HepG2 (cell line): ENCODE results near the gene TP53I3. TPM values are rescaled to one million over a fixed set of nuclear protein-coding genes. Genes with fewer than 3 reads are reported as not detected.
A peak's percentile ranks its signal among the peaks of the same experiment; 100 is the strongest.

Experiments
- AHR ChIP-seq: IDR thresholded peaks from 2 replicates; pipeline ENCODE4 v1.6.1; 2018; ENCODE audit warnings: missing genetic modification reagents, missing compliant biosample characterization
- ATF1 ChIP-seq: IDR thresholded peaks from 2 replicates; pipeline ENCODE4 v1.6.1; 2016; ENCODE audit warnings: mild to moderate bottlenecking, control low read depth
- FOXO1 ChIP-seq: sonication (generic); formaldehyde crosslinking; IDR thresholded peaks from 2 replicates; pipeline ENCODE4 v1.4.0; 2020; ENCODE audit warnings: missing genetic modification reagents
- KDM3A ChIP-seq: IDR thresholded peaks from 2 replicates; pipeline ENCODE4 v1.6.1; 2018; ENCODE audit warnings: low read depth, missing compliant biosample characterization
- KDM4B ChIP-seq: sonication (generic); formaldehyde crosslinking; IDR thresholded peaks from 2 replicates; pipeline ENCODE4 v1.4.0; 2020; ENCODE audit warnings: missing genetic modification reagents
- MTA1 ChIP-seq: sonication (generic); formaldehyde crosslinking; IDR thresholded peaks from 2 replicates; pipeline ENCODE4 v1.4.0; 2020; ENCODE audit warnings: missing genetic modification reagents, mild to moderate bottlenecking, borderline replicate concordance
- NCOA2 ChIP-seq: sonication (generic); formaldehyde crosslinking; IDR thresholded peaks from 2 replicates; pipeline ENCODE4 v1.8.0; 2022; ENCODE audit warnings: inconsistent platforms
- NONO ChIP-seq, 2 experiments: fragments of 450-650 bp in 1 of 2; sonication (generic) in 1 of 2; formaldehyde crosslinking in 1 of 2; IDR thresholded peaks in 1 of 2; conservative IDR thresholded peaks in 1 of 2; 2 replicates each; pipeline versions ENCODE4 v1.6.1 to v1.8.0; 2017 to 2022; ENCODE audit warnings: mild to moderate bottlenecking in 1 of 2, missing genetic modification reagents in 1 of 2, moderate library complexity in 1 of 2
- RNF2 ChIP-seq: fragments of 450-650 bp; conservative IDR thresholded peaks from 2 replicates; pipeline ENCODE4 v1.6.1; 2016; ENCODE audit warnings: low read depth
- SATB2 ChIP-seq: sonication (generic); formaldehyde crosslinking; IDR thresholded peaks from 2 replicates; pipeline ENCODE4 v1.5.0; 2020; ENCODE audit warnings: missing genetic modification reagents
- SOX6 ChIP-seq, 2 experiments: fragments of 450-650 bp in 1 of 2; sonication (generic) in 1 of 2; formaldehyde crosslinking in 1 of 2; IDR thresholded peaks; 2 replicates each; pipeline versions ENCODE4 v1.4.0 to v1.6.1; 2017 to 2020; ENCODE audit warnings: antibody characterized with exemption in 1 of 2, mild to moderate bottlenecking in 1 of 2, missing genetic modification reagents in 1 of 2
- SP4 ChIP-seq: sonication (generic); formaldehyde crosslinking; IDR thresholded peaks from 2 replicates; pipeline ENCODE4 v1.8.1; 2023; ENCODE audit warnings: mild to moderate bottlenecking, missing genetic modification reagents
- THAP8 ChIP-seq: sonication (generic); formaldehyde crosslinking; IDR thresholded peaks from 2 replicates; pipeline ENCODE4 v1.5.1; 2020; ENCODE audit warnings: missing genetic modification reagents, mild to moderate bottlenecking, borderline replicate concordance
- ZBTB40 ChIP-seq, 2 experiments: fragments of 450-650 bp in 1 of 2; sonication (generic) in 1 of 2; formaldehyde crosslinking in 1 of 2; IDR thresholded peaks; 2 replicates each; pipeline versions ENCODE4 v1.6.1 to v1.8.0; 2016 to 2022; ENCODE audit warnings: antibody characterized with exemption in 1 of 2, mild to moderate bottlenecking in 1 of 2, missing genetic modification reagents in 1 of 2
- ZFP36L2 ChIP-seq: sonication (generic); formaldehyde crosslinking; IDR thresholded peaks from 2 replicates; pipeline ENCODE4 v1.4.0; 2020; ENCODE audit warnings: missing genetic modification reagents
- ZNF160 ChIP-seq: sonication (generic); formaldehyde crosslinking; IDR thresholded peaks from 2 replicates; pipeline ENCODE4 v1.8.0; 2022; ENCODE audit warnings: mild to moderate bottlenecking, inconsistent platforms, missing genetic modification reagents
- ZNF234 ChIP-seq: sonication (generic); formaldehyde crosslinking; conservative IDR thresholded peaks from 2 replicates; pipeline ENCODE4 v1.5.1; 2020; ENCODE audit warnings: mild to moderate bottlenecking, missing genetic modification reagents
- ZNF333 ChIP-seq: sonication (generic); formaldehyde crosslinking; IDR thresholded peaks from 2 replicates; pipeline ENCODE4 v1.4.0; 2020; ENCODE audit warnings: mild to moderate bottlenecking, missing genetic modification reagents, borderline replicate concordance
- ZNF724P ChIP-seq: sonication (generic); formaldehyde crosslinking; IDR thresholded peaks from 2 replicates; pipeline ENCODE4 v1.8.0; 2022; ENCODE audit warnings: missing genetic modification reagents, borderline replicate concordance
- ZNF737 ChIP-seq: sonication (generic); formaldehyde crosslinking; IDR thresholded peaks from 2 replicates; pipeline ENCODE4 v1.5.0; 2020; ENCODE audit warnings: missing genetic modification reagents, mild to moderate bottlenecking, borderline replicate concordance
- ZSCAN25 ChIP-seq: sonication (generic); formaldehyde crosslinking; IDR thresholded peaks from 2 replicates; pipeline ENCODE4 v1.8.0; 2022; ENCODE audit warnings: mild to moderate bottlenecking, missing genetic modification reagents
- polyA plus RNA-seq, 8 experiments: library from polyadenylated mRNA; depleted of rRNA in 3 of 8; stranded (reverse) in 7 of 8; unstranded in 1 of 8; fragments of >200 nt; fragmentation: Illumina TruSeq in 4 of 8; extraction: Trizol in 4 of 8; gene quantifications; 2 replicates each; pipeline versions ENCODE4 v1.2.1 to v1.2.3, GENCODE V29; 2011 to 2016; ENCODE audit warnings: low read depth in 4 of 8, missing spikeins in 1 of 8, mixed read lengths in 1 of 8; ENCODE audit not compliant: insufficient read depth in 1 of 8
- total RNA-seq, 5 experiments: library from RNA; depleted of rRNA; stranded (reverse); fragments of >200 nt; fragmentation: Illumina TruSeq; extraction: Trizol; gene quantifications; 2 replicates each; pipeline ENCODE4 v1.2.3, GENCODE V29; 2016; ENCODE audit warnings: low read depth in 1 of 5

The TP53I3 gene
- total and polyA plus RNA-seq, 2 of the 13 experiments (the other 11 are each of a cell fraction or from before 2014, with no cell fraction given), result 25.0 to 44.1 TPM

GRCh38 chr2:24046930-24047702 lies 37.5 kb downstream of the TP53I3 start, which contains the start of gene WDCP (continued):
- no peak for TF ChIP-seq ZNF724P (CRISPR knock-in tag)
- TF ChIP-seq MTA1 (CRISPR knock-in tag), result peak; percentile 51; the same call in 1 of the 2 replicates
- no peak for TF ChIP-seq SOX6 (IDR thresholded peaks at IDR 0.05)
- peak; percentile 71 for TF ChIP-seq SOX6 (CRISPR knock-in tag; IDR thresholded peaks at IDR 0.05)
- peak; percentile 82; the same call in 1 of the 2 replicates for TF ChIP-seq ATF1
- no peak for TF ChIP-seq SATB2 (CRISPR knock-in tag)
- peak; percentile 93 for TF ChIP-seq SP4 (CRISPR knock-in tag)
- no peak for TF ChIP-seq ZNF737 (CRISPR knock-in tag)
- TF ChIP-seq KDM4B (CRISPR knock-in tag), result no peak
- no peak for TF ChIP-seq ZNF234 (CRISPR knock-in tag)
- TF ChIP-seq ZNF160 (CRISPR knock-in tag), result peak; percentile 90
- no peak for TF ChIP-seq THAP8 (CRISPR knock-in tag)
- peak; percentile 43; the same call in 1 of the 2 replicates for TF ChIP-seq ZSCAN25 (CRISPR knock-in tag)
- TF ChIP-seq ZFP36L2 (CRISPR knock-in tag), result no peak
- TF ChIP-seq KDM3A (CRISPR knock-in tag), result no peak
- no peak for TF ChIP-seq NONO (IDR thresholded peaks at IDR 0.05)
- TF ChIP-seq NONO (CRISPR knock-in tag; conservative IDR thresholded peaks at IDR 0.05), result 0 out of 2 replicates have a peak, but pooled peaks have one; percentile 34
- peak; percentile 83 for TF ChIP-seq AHR (CRISPR knock-in tag)
- no peak for TF ChIP-seq RNF2
- peak; percentile 95 for TF ChIP-seq ZNF333
- TF ChIP-seq FOXO1 (CRISPR knock-in tag), result no peak
- TF ChIP-seq ZBTB40 (IDR thresholded peaks at IDR 0.05), result no peak
- TF ChIP-seq ZBTB40 (CRISPR knock-in tag; IDR thresholded peaks at IDR 0.05), result no peak
- TF ChIP-seq NCOA2 (CRISPR knock-in tag), result peak; percentile 21
